HepG2 (cell line): Measurements from ENCODE around the gene IGFBP7. TPM values are rescaled to one million over a fixed set of nuclear protein-coding genes. Genes with fewer than 3 reads are reported as not detected.

Experiments used
- ATAC-seq: fragments of 200-7000 bp; cut with Tn5 transposase; 3 replicates; pipeline ENCODE4 v1.9.1; 2020; ENCODE audit warnings: mild to moderate bottlenecking, moderate library complexity
- BruUV-seq: library from RNA; stranded (reverse); fragments of 400-500 nt; replicated peaks from 2 replicates; lab custom pipeline; 2021; lab: Mats Ljungman, UMichigan
- CTCF ChIA-PET: fragments of 300-600 bp; formaldehyde crosslinking; extraction: SDS; loops from one replicate; lab custom pipeline; 2021; ENCODE audit warnings: low total read pairs, inconsistent platforms, low intra/inter-chr PET ratio; lab: Yijun Ruan, JAX
- POLR2A ChIA-PET: fragments of 350-600 bp; sonication (Branson Sonifier 250); formaldehyde crosslinking; loops from one replicate; lab custom pipeline; 2020; ENCODE audit warnings: antibody characterized with exemption, inconsistent platforms; lab: Yijun Ruan, JAX
- DNase-seq: peaks from one replicate; pipeline ENCODE4 v3.0.0-alpha.2; 2015; ENCODE audit warnings: low spot score
- FAIRE-seq: peaks from 3 replicates; lab custom pipeline; 2011; peaks lifted over from hg19 to GRCh38; lab: Jason Lieb, UNC
- H2AFZ ChIP-seq: one replicate; pipeline ENCODE4 v1.6.1; 2011; ENCODE audit warnings: low read length, inconsistent platforms
- H3K27ac ChIP-seq: fragments of 300-600 bp; 3 replicates; pipeline ENCODE4 v1.8.0; 2011; ENCODE audit warnings: mixed run types, mild to moderate bottlenecking, mixed read lengths, low read length, inconsistent platforms; ENCODE audit not compliant: insufficient read depth; ENCODE audit errors: extremely low read length
- H3K27me3 ChIP-seq, 2 experiments: fragments of 200-600 bp in 1 of 2; 2 replicates in 1 of 2; 3 replicates in 1 of 2; pipeline versions ENCODE4 v1.6.0 to v1.8.0; 2011; ENCODE audit warnings: low read length in 2 of 2, mild to moderate bottlenecking in 2 of 2, moderate library complexity in 2 of 2, inconsistent platforms in 1 of 2; ENCODE audit not compliant: insufficient read depth in 2 of 2, control insufficient read depth in 1 of 2
- H3K36me3 ChIP-seq, 2 experiments: fragments of 200-600 bp in 1 of 2; replicated peaks in 1 of 2; 2 replicates in 1 of 2; 3 replicates in 1 of 2; pipeline versions ENCODE4 v1.5.1 to v1.8.0; 2011; ENCODE audit warnings: low read length in 2 of 2, inconsistent platforms in 1 of 2; ENCODE audit not compliant: insufficient read depth in 2 of 2, control insufficient read depth in 1 of 2
- H3K4me1 ChIP-seq: 2 replicates; pipeline ENCODE4 v1.5.1; 2012; ENCODE audit warnings: low read length, inconsistent platforms; ENCODE audit not compliant: insufficient read depth
- H3K4me2 ChIP-seq: 2 replicates; pipeline ENCODE4 v1.6.0; 2011; ENCODE audit warnings: low read depth, low read length, inconsistent platforms
- H3K4me3 ChIP-seq, 3 experiments: fragments of 200-600 bp in 1 of 3; sonication (generic), shearing (Covaris generic) in 1 of 3; replicated peaks in 1 of 3; 2 replicates each; pipeline ENCODE4 v1.5.1; 2011 to 2016; ENCODE audit warnings: low read length in 3 of 3, inconsistent platforms in 2 of 3, low read depth in 2 of 3, mild to moderate bottlenecking in 2 of 3, control low read depth in 1 of 3, mixed read lengths in 1 of 3; ENCODE audit not compliant: insufficient read depth in 1 of 3
- H3K79me2 ChIP-seq: one replicate; pipeline ENCODE4 v1.6.1; 2011; ENCODE audit warnings: low read length, inconsistent platforms; ENCODE audit not compliant: insufficient read depth
- H3K9ac ChIP-seq: 2 replicates; pipeline ENCODE4 v1.6.0; 2011; ENCODE audit warnings: mild to moderate bottlenecking, low read depth, low read length, inconsistent platforms; ENCODE audit not compliant: insufficient read depth
- H3K9me3 ChIP-seq: 2 replicates; pipeline ENCODE4 v1.5.1; 2012; ENCODE audit warnings: mild to moderate bottlenecking, low read length
- H4K20me1 ChIP-seq: 2 replicates; pipeline ENCODE4 v1.6.0; 2011; ENCODE audit warnings: inconsistent platforms, mild to moderate bottlenecking, low read length, moderate library complexity; ENCODE audit not compliant: insufficient read depth
- ASH2L ChIP-seq: fragments of 300-600, 200-600 bp; sonication (generic); IDR thresholded peaks from 2 replicates; pipeline ENCODE4 v1.7.0; 2017; ENCODE audit warnings: low read depth, mild to moderate bottlenecking, moderate library complexity, mixed read lengths, low read length; ENCODE audit not compliant: insufficient read length
- HIVEP1 ChIP-seq: sonication (generic); formaldehyde crosslinking; IDR thresholded peaks from 2 replicates; pipeline ENCODE4 v1.4.0; 2020; ENCODE audit warnings: mild to moderate bottlenecking, missing genetic modification reagents
- HOXA7 ChIP-seq: sonication (generic); formaldehyde crosslinking; IDR thresholded peaks from 2 replicates; pipeline ENCODE4 v1.8.1; 2022; ENCODE audit warnings: mild to moderate bottlenecking, missing genetic modification reagents, moderate library complexity
- HOXA9 ChIP-seq: sonication (generic); formaldehyde crosslinking; IDR thresholded peaks from 2 replicates; pipeline ENCODE4 v1.8.1; 2022; ENCODE audit warnings: missing genetic modification reagents, mild to moderate bottlenecking, moderate library complexity, borderline replicate concordance
- JUND ChIP-seq: sonication (generic); formaldehyde crosslinking; IDR thresholded peaks from 2 replicates; pipeline ENCODE4 v1.8.0; 2022; ENCODE audit warnings: mild to moderate bottlenecking, missing genetic modification reagents
- MBD4 ChIP-seq: IDR thresholded peaks from 2 replicates; pipeline ENCODE4 v1.6.1; 2012; ENCODE audit warnings: low read length, inconsistent platforms, borderline replicate concordance
- NFATC3 ChIP-seq: sonication (generic); formaldehyde crosslinking; IDR thresholded peaks from 2 replicates; pipeline ENCODE4 v1.5.1; 2020; ENCODE audit warnings: mild to moderate bottlenecking, missing genetic modification reagents
- PHF8 ChIP-seq: sonication (generic); formaldehyde crosslinking; IDR thresholded peaks from 2 replicates; pipeline ENCODE4 v1.5.0; 2020; ENCODE audit warnings: missing genetic modification reagents
- SP4 ChIP-seq: sonication (generic); formaldehyde crosslinking; IDR thresholded peaks from 2 replicates; pipeline ENCODE4 v1.8.1; 2023; ENCODE audit warnings: mild to moderate bottlenecking, missing genetic modification reagents
- STAT5B ChIP-seq: sonication (generic); formaldehyde crosslinking; IDR thresholded peaks from 2 replicates; pipeline ENCODE4 v1.4.0; 2020; ENCODE audit warnings: missing genetic modification reagents
- ZNF281 ChIP-seq: sonication (generic); formaldehyde crosslinking; IDR thresholded peaks from 2 replicates; pipeline ENCODE4 v1.4.0; 2020; ENCODE audit warnings: missing genetic modification reagents, borderline replicate concordance
- ZNF335 ChIP-seq: sonication (generic); formaldehyde crosslinking; IDR thresholded peaks from 2 replicates; pipeline ENCODE4 v1.4.0; 2020; ENCODE audit warnings: missing genetic modification reagents
- ZNF414 ChIP-seq: sonication (generic); formaldehyde crosslinking; IDR thresholded peaks from 2 replicates; pipeline ENCODE4 v1.5.0; 2020; ENCODE audit warnings: missing genetic modification reagents
- ZNF766 ChIP-seq: sonication (generic); formaldehyde crosslinking; IDR thresholded peaks from 2 replicates; pipeline ENCODE4 v1.5.0; 2020; ENCODE audit warnings: missing genetic modification reagents, borderline replicate concordance
- ZNF878 ChIP-seq: sonication (generic); formaldehyde crosslinking; IDR thresholded peaks from 2 replicates; pipeline ENCODE4 v1.8.1; 2023; ENCODE audit warnings: mild to moderate bottlenecking, missing genetic modification reagents, moderate library complexity
- ZSCAN12 ChIP-seq: sonication (generic); formaldehyde crosslinking; IDR thresholded peaks from 2 replicates; pipeline ENCODE4 v1.9.0; 2021; ENCODE audit warnings: mild to moderate bottlenecking, missing genetic modification reagents
- WGBS: methylation state at CpG from one replicate; pipeline ENCODE4 v1.1.6; 2017; ENCODE audit warnings: low lambda C conversion rate; 5-methylcytosine and 5-hydroxymethylcytosine counted together
- in situ Hi-C: cut with HindIII; loops from 2 replicates; pipeline ENCODE4 v1.10.0; 2017; ENCODE audit warnings: low pct_unique_long_range_greater_than_20kb; ENCODE audit not compliant: extremely low pct_ligation_motif_present
- intact Hi-C: fragments of 100-400 bp; cut with micrococcal nuclease; formaldehyde crosslinking; loops from one replicate; pipeline ENCODE4 v1.10.0; 2022; ENCODE audit not compliant: unreplicated experiment
- polyA plus RNA-seq, 8 experiments: library from polyadenylated mRNA; depleted of rRNA in 3 of 8; stranded (reverse) in 7 of 8; unstranded in 1 of 8; fragments of >200 nt; fragmentation: Illumina TruSeq in 4 of 8; extraction: Trizol in 4 of 8; gene quantifications; 2 replicates each; pipeline versions ENCODE4 v1.2.1 to v1.2.3, GENCODE V29; 2011 to 2016; ENCODE audit warnings: low read depth in 4 of 8, missing spikeins in 1 of 8, mixed read lengths in 1 of 8; ENCODE audit not compliant: insufficient read depth in 1 of 8
- total RNA-seq, 5 experiments: library from RNA; depleted of rRNA; stranded (reverse); fragments of >200 nt; fragmentation: Illumina TruSeq; extraction: Trizol; gene quantifications; 2 replicates each; pipeline ENCODE4 v1.2.3, GENCODE V29; 2016; ENCODE audit warnings: low read depth in 1 of 5
- TF ChIP-seq, protein P1 (sequence below): sonication (generic); formaldehyde crosslinking; IDR thresholded peaks from 2 replicates; pipeline ENCODE4 v1.5.1; 2020; ENCODE audit warnings: missing genetic modification reagents, mild to moderate bottlenecking, borderline replicate concordance

Gene IGFBP7
- total and polyA plus RNA-seq, 2 of the 13 experiments (the other 11 are each of a cell fraction or from before 2014, with no cell fraction given), result 1.1 to 1.3 TPM

- no peak for TF ChIP-seq JUND (CRISPR knock-in tag)
- no peak for TF ChIP-seq ZNF766 (CRISPR knock-in tag)
- TF ChIP-seq ZNF878 (CRISPR knock-in tag), result no peak
These were observed 12.5 kb downstream of the IGFBP7 start (continued) for GRCh38 chr4:57097711-57098110.

- no peak overlapping the region for H3K27ac ChIP-seq
- 47% methylated on average over 5 of the region's 5 CpGs for WGBS
- TF ChIP-seq, protein P1, sequence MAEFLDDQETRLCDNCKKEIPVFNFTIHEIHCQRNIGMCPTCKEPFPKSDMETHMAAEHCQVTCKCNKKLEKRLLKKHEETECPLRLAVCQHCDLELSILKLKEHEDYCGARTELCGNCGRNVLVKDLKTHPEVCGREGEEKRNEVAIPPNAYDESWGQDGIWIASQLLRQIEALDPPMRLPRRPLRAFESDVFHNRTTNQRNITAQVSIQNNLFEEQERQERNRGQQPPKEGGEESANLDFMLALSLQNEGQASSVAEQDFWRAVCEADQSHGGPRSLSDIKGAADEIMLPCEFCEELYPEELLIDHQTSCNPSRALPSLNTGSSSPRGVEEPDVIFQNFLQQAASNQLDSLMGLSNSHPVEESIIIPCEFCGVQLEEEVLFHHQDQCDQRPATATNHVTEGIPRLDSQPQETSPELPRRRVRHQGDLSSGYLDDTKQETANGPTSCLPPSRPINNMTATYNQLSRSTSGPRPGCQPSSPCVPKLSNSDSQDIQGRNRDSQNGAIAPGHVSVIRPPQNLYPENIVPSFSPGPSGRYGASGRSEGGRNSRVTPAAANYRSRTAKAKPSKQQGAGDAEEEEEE, result no peak
- no peak for TF ChIP-seq ZNF335 (CRISPR knock-in tag)
- no peak for TF ChIP-seq MBD4
- no peak for TF ChIP-seq ZNF414
- no peak for TF ChIP-seq SP4 (CRISPR knock-in tag)
- TF ChIP-seq HOXA7 (CRISPR knock-in tag), result no peak
- no peak for TF ChIP-seq ASH2L
- TF ChIP-seq NFATC3 (CRISPR knock-in tag), result no peak
- no peak for TF ChIP-seq HOXA9 (CRISPR knock-in tag)
- no peak for TF ChIP-seq ZNF281 (CRISPR knock-in tag)
- no peak for TF ChIP-seq HIVEP1 (CRISPR knock-in tag)
- no peak for TF ChIP-seq PHF8 (CRISPR knock-in tag)
- no peak for TF ChIP-seq ZSCAN12 (CRISPR knock-in tag)
- no peak for TF ChIP-seq STAT5B (CRISPR knock-in tag)
These were observed 14.2 kb downstream of the IGFBP7 start for GRCh38 chr4:57095956-57096355.

More at GRCh38 chr4:57095956-57096355, 14.2 kb downstream of the IGFBP7 start:
- in situ Hi-C loops (no loop called here), intact Hi-C loops (no loop called here)
- no peak overlapping the region for H3K4me3 ChIP-seq
- peaks cover 24% of the 10 kb centered on the region for H3K4me1 ChIP-seq
- no peaks in the 10 kb centered on the region for H3K36me3 ChIP-seq
- no peak overlapping the region for H3K9ac ChIP-seq
- no peak overlapping the region for H2AFZ ChIP-seq
- H3K79me2 ChIP-seq, result no peaks in the 10 kb centered on the region
- ATAC-seq, result no peak
- FAIRE-seq, result no peak
- no peaks in the 10 kb centered on the region for H4K20me1 ChIP-seq
- ChIA-PET CTCF (no interaction called here), POLR2A (no interaction called here)
- H3K4me2 ChIP-seq, result no peak overlapping the region
- no peaks in the 10 kb centered on the region for H3K9me3 ChIP-seq
- H3K27me3 ChIP-seq, result peaks cover 0 to 1% of the 10 kb centered on the region in 2 experiments; a peak in 1 of 5 replicates
- DNase-seq, result no peak
- BruUV-seq, result no TSS peak
